B cell (primary cell): ENCODE measurements around the gene TMEM205. TPM values are rescaled to one million over a fixed set of nuclear protein-coding genes. Genes with fewer than 3 reads are reported as not detected.

ENCODE experiments used
- ATAC-seq: fragments of 200-7000 bp; cut with Tn5 transposase; one replicate; pipeline ENCODE4 v1.10.0; 2021; ENCODE audit warnings: low read depth, mild to moderate bottlenecking, moderate number of reproducible peaks, moderate library complexity
- CTCF ChIA-PET: fragments of 350-600 bp; sonication (Branson Sonifier 250); formaldehyde crosslinking; loops from one replicate; lab custom pipeline; 2021; ENCODE audit warnings: antibody characterized with exemption, inconsistent platforms; lab: Charles Lee
- POLR2A ChIA-PET: fragments of 350-600 bp; sonication (Branson Sonifier 250); formaldehyde crosslinking; loops from one replicate; lab custom pipeline; 2021; ENCODE audit warnings: antibody characterized with exemption; lab: Charles Lee
- DNase-seq: peaks from one replicate; pipeline ENCODE4 v3.0.0; 2013
- H2AFZ ChIP-seq: 2 replicates; pipeline ENCODE4 v1.6.1; 2012; ENCODE audit warnings: mild to moderate bottlenecking, low read depth, low read length; ENCODE audit not compliant: insufficient read depth, poor library complexity, severe bottlenecking
- H3K27ac ChIP-seq, 2 donors: 1 replicate in 1 of 2; 2 replicates in 1 of 2; pipeline ENCODE4 v1.5.1; 2012 to 2013; ENCODE audit warnings: low read length in 2 of 2, mild to moderate bottlenecking in 2 of 2, moderate library complexity in 1 of 2
- H3K27me3 ChIP-seq, 4 experiments: fragments of 200-600 bp in 1 of 4; sonication (generic) in 1 of 4; replicated peaks in 1 of 4; 1 replicate in 2 of 4; 2 replicates in 2 of 4; pipeline versions ENCODE4 v1.6.1 to v1.7.0; 2013 to 2016; ENCODE audit warnings: low read length in 3 of 4, mild to moderate bottlenecking in 2 of 4, mixed read lengths in 1 of 4, moderate library complexity in 1 of 4; ENCODE audit not compliant: insufficient read depth in 4 of 4, control insufficient read depth in 3 of 4; ENCODE audit errors: control extremely low read depth in 1 of 4
- H3K36me3 ChIP-seq, 2 experiments: replicated peaks in 1 of 2; 1 replicate in 1 of 2; 2 replicates in 1 of 2; pipeline versions ENCODE4 v1.6.1 to v1.7.1; 2013; ENCODE audit warnings: low read length in 1 of 2; ENCODE audit not compliant: insufficient read depth in 2 of 2, control insufficient read depth in 1 of 2; ENCODE audit errors: control extremely low read depth in 1 of 2, extremely low read depth in 1 of 2
- H3K4me1 ChIP-seq, 2 donors: fragments of 200-600 bp in 1 of 2; sonication (generic) in 1 of 2; 1 replicate in 1 of 2; 2 replicates in 1 of 2; pipeline versions ENCODE4 v1.5.1 to v1.6.1; 2013 to 2017; ENCODE audit warnings: low read length in 2 of 2; ENCODE audit not compliant: control insufficient read depth in 2 of 2, insufficient read depth in 2 of 2
- H3K4me2 ChIP-seq: replicated peaks from 2 replicates; pipeline ENCODE3; 2012; ENCODE audit warnings: mild to moderate bottlenecking, low read depth, low read length; ENCODE audit not compliant: poor library complexity, severe bottlenecking
- H3K4me3 ChIP-seq, 5 experiments: fragments of 200-600 bp in 1 of 5; sonication (generic) in 1 of 5; 1 replicate in 3 of 5; 2 replicates in 2 of 5; pipeline versions ENCODE4 v1.5.1 to v1.7.0; 2011 to 2016; ENCODE audit warnings: low read length in 4 of 5, mild to moderate bottlenecking in 4 of 5, low read depth in 2 of 5, control low read depth in 1 of 5, moderate library complexity in 1 of 5; ENCODE audit not compliant: insufficient read depth in 1 of 5; ENCODE audit errors: control extremely low read depth in 1 of 5, extremely low read depth in 1 of 5
- H3K79me2 ChIP-seq: fragments of 200-600 bp; sonication (generic); one replicate; pipeline ENCODE4 v1.6.0; 2016; ENCODE audit warnings: low read length; ENCODE audit not compliant: control insufficient read depth, insufficient read depth
- H3K9ac ChIP-seq: fragments of 200-600 bp; sonication (generic); 2 replicates; pipeline ENCODE4 v1.6.1; 2017; ENCODE audit warnings: mild to moderate bottlenecking, low read length, moderate library complexity
- H3K9me3 ChIP-seq, 3 donors: one replicate each; pipeline versions ENCODE4 v1.6.1 to v1.7.1; 2013; ENCODE audit warnings: low read length in 2 of 3; ENCODE audit not compliant: control insufficient read depth in 2 of 3, insufficient read depth in 1 of 3; ENCODE audit errors: control extremely low read depth in 1 of 3
- H4K20me1 ChIP-seq: 2 replicates; pipeline ENCODE4 v1.6.0; 2012; ENCODE audit warnings: mild to moderate bottlenecking, low read length; ENCODE audit not compliant: insufficient read depth, control insufficient read depth, poor library complexity, severe bottlenecking
- H3K27ac Mint-ChIP-seq: one replicate; pipeline ENCODE4 v1.8.0; 2021; ENCODE audit warnings: mixed read lengths
- H3K27me3 Mint-ChIP-seq: one replicate; pipeline ENCODE4 v1.8.0; 2021; ENCODE audit warnings: mixed read lengths
- H3K4me1 Mint-ChIP-seq: one replicate; pipeline ENCODE4 v1.8.0; 2021; ENCODE audit warnings: mixed read lengths
- H3K4me3 Mint-ChIP-seq: one replicate; pipeline ENCODE4 v1.8.0; 2021; ENCODE audit warnings: mixed read lengths
- H3K9me3 Mint-ChIP-seq: one replicate; pipeline ENCODE4 v1.8.0; 2022; ENCODE audit warnings: mixed read lengths; ENCODE audit not compliant: insufficient read depth
- CTCF ChIP-seq: fragments of 200-600 bp; IDR thresholded peaks from one replicate; pipeline ENCODE4 v1.8.0; 2022; ENCODE audit warnings: antibody characterized with exemption, mild to moderate bottlenecking
- EZH2 ChIP-seq: IDR thresholded peaks from 2 replicates; pipeline ENCODE4 v1.6.1; 2012; ENCODE audit warnings: borderline replicate concordance, low read depth, mild to moderate bottlenecking, moderate library complexity, low read length; ENCODE audit not compliant: insufficient read depth, poor library complexity, severe bottlenecking
- WGBS: methylation state at CpG from one replicate; pipeline ENCODE4 v1.1.5; 2013; ENCODE audit warnings: missing lambda C conversion rate; ENCODE audit not compliant: insufficient coverage; 5-methylcytosine and 5-hydroxymethylcytosine counted together
- intact Hi-C: fragments of 100-400 bp; cut with micrococcal nuclease; formaldehyde crosslinking; loops from one replicate; pipeline ENCODE4 v1.10.0; 2022
- polyA plus RNA-seq: library from polyadenylated mRNA; depleted of rRNA; stranded (reverse); fragments of >200 nt; gene quantifications from 2 replicates; pipeline ENCODE4 v1.2.3, GENCODE V29; 2012
- total RNA-seq, 2 donors: library from RNA; stranded (reverse); fragments of 120-200 nt in 1 of 2; gene quantifications; 1 replicate in 1 of 2; 2 replicates in 1 of 2; pipeline versions ENCODE4 v1.2.3 to v1.2.4, GENCODE V29; 2013 to 2022

TMEM205 gene
- total and polyA plus RNA-seq, 2 donors (not counting 1 experiment from before 2014, with no cell fraction given): 48.5 to 152 TPM

GRCh38 chr19:11374433-11375142 lies 28.5 kb upstream of the TMEM205 start, which contains the start of gene SWSAP1:
TSS of gene SWSAP1 (plus strand) at chr19:11374666. CDS start at chr19:11374681, 15 bp downstream.
- POLR2A ChIA-PET: interaction anchor here (0.5 to 2.5 kb wide), 14 partner anchors 9 to 913 kb away, joined by 3 to 23 read pairs (median 4); partner anchors contain the start of genes CCDC159, EPOR, ODAD3 and PRKCSH
- under 1% methylated on average over 41 of the region's 44 CpGs for WGBS
- peaks cover 27 to 32% of the 10 kb centered on the region in 2 donors for H3K4me1 ChIP-seq

More at GRCh38 chr19:11374433-11375142, 28.5 kb upstream of the TMEM205 start, which contains the start of gene SWSAP1:
- H3K79me2 ChIP-seq: peaks cover 16% of the 10 kb centered on the region
- peak within 1 kb of the TSS; percentile 96 for H3K4me2 ChIP-seq
- H3K27me3 Mint-ChIP-seq: no peaks in the 10 kb centered on the region
- H3K27me3 ChIP-seq: no peaks in the 10 kb centered on the region
- intact Hi-C loops: loop anchor here (1.0 to 10.0 kb wide), 5 partner anchors 28 to 1560 kb away; partner anchors contain the start of genes CCDC159, FBXL12, ODAD3 and PRKCSH
- peak within 1 kb of the TSS; percentile 82 for H3K9ac ChIP-seq
- peak within 1 kb of the TSS; percentile 64 to 83 (median 75) for H3K4me3 ChIP-seq
- H3K9me3 Mint-ChIP-seq: no peaks in the 10 kb centered on the region
- no peak for TF ChIP-seq CTCF
- no peak for TF ChIP-seq EZH2
- DNase-seq: peak; percentile 99
- peak within 1 kb of the TSS; percentile 69 for H3K27ac Mint-ChIP-seq
- peak; percentile 89 for ATAC-seq
- H3K36me3 ChIP-seq: peaks cover 0 to 1% of the 10 kb centered on the region in 2 experiments
- H3K4me3 Mint-ChIP-seq: no peak within 1 kb of the TSS
- CTCF ChIA-PET: interaction anchor here (0.5 to 4.6 kb wide), 13 partner anchors 9 to 110 kb away, joined by 3 to 37 read pairs (median 4); partner anchors contain the start of genes EPOR, ODAD3 and PRKCSH
- no peaks in the 10 kb centered on the region for H4K20me1 ChIP-seq
- H2AFZ ChIP-seq: peak within 1 kb of the TSS; percentile 84
- peaks cover 14% of the 10 kb centered on the region for H3K4me1 Mint-ChIP-seq
- no peaks in the 10 kb centered on the region for H3K9me3 ChIP-seq
- H3K27ac ChIP-seq: peak within 1 kb of the TSS; percentile 88 to 93
